Activated T-helper 2 cell treated with anti-CD3 and anti-CD28 coated beads, Interferon-gamma antibody, Interleukin-2, Interleukin-4, amounts not matched to agents 10 μg/mL and 5 μg/mL and 100 μg/mL, durations not matched to agents 14 hours and 24 hours and 36 hours (primary cell): Measurements from ENCODE around the gene PPP1R18. TPM values are rescaled to one million over a fixed set of nuclear protein-coding genes. Genes with fewer than 3 reads are reported as not detected.

Experiments used
- DNase-seq: peaks from one replicate; pipeline ENCODE4 v3.0.0; 2021; ENCODE audit warnings: low spot score
- H3K27ac Mint-ChIP-seq: one replicate; pipeline ENCODE4 v1.8.0; 2021; ENCODE audit warnings: mixed read lengths
- H3K27me3 Mint-ChIP-seq: one replicate; pipeline ENCODE4 v1.8.0; 2021; ENCODE audit warnings: low read depth, mixed read lengths
- H3K36me3 Mint-ChIP-seq: one replicate; pipeline ENCODE4 v1.8.0; 2021; ENCODE audit warnings: low read depth, mixed read lengths
- H3K4me1 Mint-ChIP-seq: one replicate; pipeline ENCODE4 v1.8.0; 2021; ENCODE audit warnings: low read depth, mixed read lengths
- H3K4me3 Mint-ChIP-seq: one replicate; pipeline ENCODE4 v1.8.0; 2021; ENCODE audit warnings: low read depth, mild to moderate bottlenecking, moderate library complexity, mixed read lengths
- H3K9me3 Mint-ChIP-seq: one replicate; pipeline ENCODE4 v1.8.0; 2021; ENCODE audit warnings: mixed read lengths
- intact Hi-C: fragments of 100-400 bp; cut with micrococcal nuclease; formaldehyde crosslinking; loops from one replicate; pipeline ENCODE4 v1.15.1; 2023
- total RNA-seq: library from RNA; stranded (reverse); gene quantifications from 2 replicates; pipeline ENCODE4 v1.2.3, GENCODE V29; 2022

The PPP1R18 gene
- total RNA-seq, 1 donor from 2014 or later, result 137 TPM

GRCh38 chr6:30689985-30690384 is 3.5 kb upstream of the PPP1R18 start:
- H3K36me3 Mint-ChIP-seq, result peaks cover 20% of the 10 kb centered on the region
- H3K27me3 Mint-ChIP-seq, result no peaks in the 10 kb centered on the region
- H3K27ac Mint-ChIP-seq, result peak overlapping the region; percentile 82
- H3K4me1 Mint-ChIP-seq, result peaks cover 31% of the 10 kb centered on the region
- no peak for DNase-seq
- no peaks in the 10 kb centered on the region for H3K9me3 Mint-ChIP-seq
- intact Hi-C loops, result loop anchor here (5.0 kb wide), 2 partner anchors 133 to 962 kb away; partner anchors contain the start of genes BAG6, GNL1 and PRR3
- peak overlapping the region; percentile 97 for H3K4me3 Mint-ChIP-seq

GRCh38 chr6:30689022-30689865 is 2.8 kb upstream of the PPP1R18 start:
- peaks cover 25% of the 10 kb centered on the region for H3K36me3 Mint-ChIP-seq
- no peak for DNase-seq
- no peaks in the 10 kb centered on the region for H3K27me3 Mint-ChIP-seq
- peak overlapping the region; percentile 97 for H3K4me3 Mint-ChIP-seq
- intact Hi-C loops, result loop anchor here (5.0 kb wide), 2 partner anchors 132 to 963 kb away; partner anchors contain the start of genes BAG6, GNL1 and PRR3
- peaks cover 31% of the 10 kb centered on the region for H3K4me1 Mint-ChIP-seq
- H3K9me3 Mint-ChIP-seq, result no peaks in the 10 kb centered on the region
- no peak overlapping the region for H3K27ac Mint-ChIP-seq

GRCh38 chr6:30688569-30688968 is 2.1 kb upstream of the PPP1R18 start:
- H3K27me3 Mint-ChIP-seq, result no peaks in the 10 kb centered on the region
- peak overlapping the region; percentile 93 for H3K27ac Mint-ChIP-seq
- H3K9me3 Mint-ChIP-seq, result no peaks in the 10 kb centered on the region
- intact Hi-C loops, result loop anchor here (5.0 kb wide), 2 partner anchors 131 to 964 kb away; partner anchors contain the start of genes BAG6, GNL1 and PRR3
- H3K4me3 Mint-ChIP-seq, result peak overlapping the region; percentile 97
- H3K4me1 Mint-ChIP-seq, result peaks cover 31% of the 10 kb centered on the region
- DNase-seq, result no peak
- H3K36me3 Mint-ChIP-seq, result peaks cover 32% of the 10 kb centered on the region

- no peak for DNase-seq
- intact Hi-C loops, result loop anchor here (1.0 to 5.0 kb wide), 3 partner anchors 29 to 964 kb away; partner anchors contain the start of genes BAG6, GNL1, MDC1 and PRR3
- H3K36me3 Mint-ChIP-seq, result peaks cover 39% of the 10 kb centered on the region
- no peaks in the 10 kb centered on the region for H3K9me3 Mint-ChIP-seq
- H3K4me1 Mint-ChIP-seq, result peaks cover 31% of the 10 kb centered on the region
- no peaks in the 10 kb centered on the region for H3K27me3 Mint-ChIP-seq
- H3K4me3 Mint-ChIP-seq, result peak overlapping the region; percentile 97
- peak overlapping the region; percentile 93 for H3K27ac Mint-ChIP-seq
These were observed 1.4 kb upstream of the PPP1R18 start for GRCh38 chr6:30687659-30688431.

GRCh38 chr6:30686908-30687658 is 638 bp upstream of the PPP1R18 start:
- peak overlapping the region; percentile 97 for H3K4me3 Mint-ChIP-seq
- H3K36me3 Mint-ChIP-seq, result peaks cover 46% of the 10 kb centered on the region
- DNase-seq, result peak; percentile 79
- H3K9me3 Mint-ChIP-seq, result no peaks in the 10 kb centered on the region
- peaks cover 33% of the 10 kb centered on the region for H3K4me1 Mint-ChIP-seq
- no peaks in the 10 kb centered on the region for H3K27me3 Mint-ChIP-seq
- peak overlapping the region; percentile 93 for H3K27ac Mint-ChIP-seq
- intact Hi-C loops, result loop anchor here (1.0 to 5.0 kb wide), 3 partner anchors 30 to 965 kb away; partner anchors contain the start of genes BAG6, GNL1, MDC1 and PRR3

GRCh38 chr6:30685157-30686008 is 1.1 kb downstream of the PPP1R18 start:
- H3K36me3 Mint-ChIP-seq, result peaks cover 61% of the 10 kb centered on the region
- peaks cover 33% of the 10 kb centered on the region for H3K4me1 Mint-ChIP-seq
- DNase-seq, result no peak
- peak overlapping the region; percentile 93 for H3K27ac Mint-ChIP-seq
- H3K27me3 Mint-ChIP-seq, result no peaks in the 10 kb centered on the region
- H3K9me3 Mint-ChIP-seq, result no peaks in the 10 kb centered on the region
- peak overlapping the region; percentile 97 for H3K4me3 Mint-ChIP-seq
- intact Hi-C loops, result loop anchor here (5.0 kb wide), 2 partner anchors 128 to 967 kb away; partner anchors contain the start of genes BAG6, GNL1 and PRR3

- Mint-ChIP-seq H3K9me3 (no peaks in the 10 kb centered on the region), H3K4me3 (peak overlapping the region; percentile 97), H3K27me3 (no peaks in the 10 kb centered on the region), H3K4me1 (peaks cover 34% of the 10 kb centered on the region), H3K36me3 (peaks cover 70% of the 10 kb centered on the region), H3K27ac (peak overlapping the region; percentile 96)
- intact Hi-C loops, result loop anchor here (5.0 kb wide), 8 partner anchors 53 to 968 kb away; partner anchors contain the start of genes BAG6, GNL1, HLA-E and PRR3
- DNase-seq, result no peak
These were observed 1.9 kb downstream of the PPP1R18 start for GRCh38 chr6:30684386-30685156.

- intact Hi-C loops, result loop anchor here (5.0 kb wide), 6 partner anchors 53 to 357 kb away; partner anchors contain the start of genes HLA-E and TRIM39
- Mint-ChIP-seq H3K27me3 (no peaks in the 10 kb centered on the region), H3K36me3 (peaks cover 76% of the 10 kb centered on the region), H3K27ac (peak overlapping the region; percentile 96), H3K9me3 (no peaks in the 10 kb centered on the region), H3K4me1 (peaks cover 35% of the 10 kb centered on the region), H3K4me3 (peak overlapping the region; percentile 97)
- no peak for DNase-seq
These were observed 2.5 kb downstream of the PPP1R18 start for GRCh38 chr6:30683980-30684338.

- H3K27ac Mint-ChIP-seq, result peak overlapping the region; percentile 96
- peaks cover 32% of the 10 kb centered on the region for H3K4me1 Mint-ChIP-seq
- DNase-seq, result no peak
- peak overlapping the region; percentile 97 for H3K4me3 Mint-ChIP-seq
- peaks cover 81% of the 10 kb centered on the region for H3K36me3 Mint-ChIP-seq
- no peaks in the 10 kb centered on the region for H3K27me3 Mint-ChIP-seq
- intact Hi-C loops, result loop anchor here (5.0 kb wide), 6 partner anchors 54 to 356 kb away; partner anchors contain the start of genes HLA-E and TRIM39
- H3K9me3 Mint-ChIP-seq, result no peaks in the 10 kb centered on the region
These were observed 3.1 kb downstream of the PPP1R18 start for GRCh38 chr6:30683183-30683979.
